ENCODE results near the gene GRPR.

- TF ChIP-seq EP300 (IDR thresholded peaks at IDR 0.05; ENCODE audit: borderline replicate concordance) (no peak), TAF1 (IDR thresholded peaks at IDR 0.05; ENCODE audit: low read depth) (no peak), REST (IDR thresholded peaks at IDR 0.05; ENCODE audit: low read depth) (no peak), RAD21 (IDR thresholded peaks at IDR 0.05; ENCODE audit: low read depth) (no peak), YY1 (IDR thresholded peaks at IDR 0.05; ENCODE audit: low read depth) (no peak), MAX (IDR thresholded peaks at IDR 0.05) (no peak)
These were observed 7.3 kb downstream of the GRPR start for GRCh38 chrX:16130707-16131106.

Measured in Ishikawa (cell line).